RWPE1 (cell line): ENCODE results near the gene NOS1AP.

Experiments used
- CTCF ChIA-PET: fragments of 350-600 bp; sonication (Branson Sonifier 250); formaldehyde crosslinking; extraction: SDS; loops from one replicate; lab custom pipeline; 2021; lab: Yijun Ruan, JAX
- POLR2A ChIA-PET: fragments of 400-600 bp; formaldehyde crosslinking; extraction: SDS; loops from one replicate; lab custom pipeline; 2020; ENCODE audit warnings: antibody characterized with exemption; ENCODE audit not compliant: low non-redundant PET; lab: Yijun Ruan, JAX
- DNase-seq: peaks from one replicate; pipeline ENCODE4 v3.0.0; 2012; ENCODE audit warnings: low spot score
- H3K27ac ChIP-seq: fragments of 450-650 bp; 2 replicates; pipeline ENCODE4 v1.5.1; 2017
- CTCF ChIP-seq: fragments of 450-650 bp; conservative IDR thresholded peaks from 2 replicates; pipeline ENCODE4 v1.5.1; 2017; ENCODE audit warnings: low read depth, mild to moderate bottlenecking

NOS1AP gene

GRCh38 chr1:162380061-162380846, 310.8 kb downstream of the NOS1AP start:
- CTCF ChIA-PET, result interaction anchor here (0.8 kb wide), 1 partner anchor 9 kb away, joined by 3 read pairs; no protein-coding TSS in a partner anchor
- TF ChIP-seq CTCF, result no peak
- POLR2A ChIA-PET, result interaction anchor here (0.6 kb wide), 1 partner anchor 12 kb away, joined by 3 read pairs; no protein-coding TSS in a partner anchor

GRCh38 chr1:162381383-162381782, 311.9 kb downstream of the NOS1AP start, which contains the start of gene C1orf226:
Gene C1orf226 (plus strand): TSS chr1:162381728. CDS start chr1:162381902, 174 bp downstream.
- ChIA-PET POLR2A (no interaction called here), CTCF (interaction anchor here (0.6 to 1.7 kb wide), 4 partner anchors 9 to 325 kb away, joined by 3 to 9 read pairs (median 4); no protein-coding TSS in a partner anchor)

More at GRCh38 chr1:162380061-162380846, 310.8 kb downstream of the NOS1AP start:
- no peak overlapping the region for H3K27ac ChIP-seq
- DNase-seq, result no peak

GRCh38 chr1:162381941-162382750, 312.7 kb downstream of the NOS1AP start:
- CTCF ChIA-PET, result interaction anchor here (0.9 to 1.7 kb wide), 3 partner anchors 9 to 326 kb away, joined by 3 to 9 read pairs (median 3); no protein-coding TSS in a partner anchor
- peak overlapping the region; percentile 95 for H3K27ac ChIP-seq
- TF ChIP-seq CTCF, result no peak
- POLR2A ChIA-PET, result no interaction called here
- no peak for DNase-seq

More at GRCh38 chr1:162381383-162381782, 311.9 kb downstream of the NOS1AP start, which contains the start of gene C1orf226:
- TF ChIP-seq CTCF, result no peak
- peak; percentile 89 for DNase-seq
- peak within 1 kb of the TSS; percentile 95 for H3K27ac ChIP-seq

- no peak for TF ChIP-seq CTCF
- ChIA-PET POLR2A (interaction anchor here (1.1 kb wide), 1 partner anchor 12 kb away, joined by 3 read pairs; no protein-coding TSS in a partner anchor), CTCF (no interaction called here)
- no peak overlapping the region for H3K27ac ChIP-seq
- DNase-seq, result no peak
Measured at GRCh38 chr1:162383091-162383490, 313.6 kb downstream of the NOS1AP start.

DNA sequence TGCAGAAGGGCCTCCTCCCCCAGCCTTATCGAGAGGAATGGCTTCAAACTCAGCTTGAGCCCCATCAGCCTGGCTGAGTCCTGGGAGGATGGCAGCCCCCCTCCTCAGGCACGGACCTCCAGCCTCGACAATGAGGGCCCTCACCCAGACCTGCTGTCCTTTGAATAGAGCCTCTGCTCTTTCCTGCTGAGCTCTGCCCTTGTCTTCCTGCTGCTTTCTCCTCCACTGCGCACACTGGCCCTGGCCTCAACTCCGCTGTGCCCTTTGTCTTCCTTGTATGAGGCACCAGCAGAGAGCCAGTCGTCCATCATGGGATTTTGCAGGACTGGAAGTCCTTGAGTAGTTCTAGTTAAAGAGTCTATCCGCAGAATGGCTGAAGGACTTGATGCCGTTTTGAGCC, 314.0 kb downstream of the NOS1AP start:
- no peak for TF ChIP-seq CTCF
- H3K27ac ChIP-seq, result no peak overlapping the region
- POLR2A ChIA-PET, result interaction anchor here (1.1 kb wide), 1 partner anchor 12 kb away, joined by 3 read pairs; no protein-coding TSS in a partner anchor
- DNase-seq, result no peak
- CTCF ChIA-PET, result no interaction called here

GRCh38 chr1:162384116-162384515, 314.6 kb downstream of the NOS1AP start:
- H3K27ac ChIP-seq, result no peak overlapping the region
- no peak for DNase-seq
- no peak for TF ChIP-seq CTCF
- ChIA-PET POLR2A (interaction anchor here (1.1 kb wide), 1 partner anchor 13 kb away, joined by 3 read pairs; no protein-coding TSS in a partner anchor), CTCF (no interaction called here)
